Esophagus squamous epithelium (tissue), 4 donors: ENCODE results near the gene OPRM1.

Experiments
- POLR2A ChIP-seq, 4 donors: fragments of 450-650 bp; IDR thresholded peaks; one replicate each; pipeline ENCODE4 v1.6.1; 2017; ENCODE audit warnings: antibody characterized with exemption in 4 of 4, mild to moderate bottlenecking in 4 of 4, moderate library complexity in 3 of 4
- TF ChIP-seq, protein P1 (sequence below), 6 experiments: fragments of 450-650 bp in 4 of 6; fragments of 200-600 bp in 2 of 6; sonication (generic) in 2 of 6; IDR thresholded peaks; one replicate each; pipeline ENCODE4 v1.5.1; 2016 to 2019; ENCODE audit warnings: antibody characterized with exemption in 6 of 6, mild to moderate bottlenecking in 4 of 6, moderate library complexity in 4 of 6

DNA sequence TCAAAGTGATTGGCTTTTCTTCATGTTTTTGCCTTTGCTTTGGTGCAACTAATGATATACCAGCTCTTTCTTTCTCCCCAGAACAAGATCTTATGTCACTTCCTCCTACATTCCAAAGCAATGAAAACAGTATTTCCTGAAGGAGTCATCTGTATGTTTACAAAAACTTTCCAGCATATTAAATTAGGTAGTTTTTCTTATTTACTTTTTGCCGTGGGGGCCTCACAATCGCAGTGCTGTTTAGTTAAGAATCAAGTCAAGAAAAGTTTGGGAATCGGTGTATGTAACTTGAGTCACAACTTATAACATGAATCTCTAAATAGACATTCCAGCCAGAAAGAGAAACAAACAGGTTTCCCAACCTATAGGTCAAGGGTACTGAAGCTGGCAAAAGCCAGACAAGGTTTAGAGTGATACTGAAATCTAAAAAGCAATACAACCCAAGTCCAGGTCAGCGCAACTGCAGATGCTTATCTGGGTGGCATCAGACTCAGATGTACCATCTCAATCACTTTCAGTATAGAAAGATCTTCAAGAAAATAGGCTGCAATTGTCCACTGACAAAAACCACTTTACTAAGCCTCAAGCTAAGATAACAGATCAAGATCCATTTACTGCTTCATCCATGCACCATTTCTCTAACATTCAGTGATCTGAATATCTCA, 253.9 kb downstream of the OPRM1 start:
- TF ChIP-seq, protein P1, sequence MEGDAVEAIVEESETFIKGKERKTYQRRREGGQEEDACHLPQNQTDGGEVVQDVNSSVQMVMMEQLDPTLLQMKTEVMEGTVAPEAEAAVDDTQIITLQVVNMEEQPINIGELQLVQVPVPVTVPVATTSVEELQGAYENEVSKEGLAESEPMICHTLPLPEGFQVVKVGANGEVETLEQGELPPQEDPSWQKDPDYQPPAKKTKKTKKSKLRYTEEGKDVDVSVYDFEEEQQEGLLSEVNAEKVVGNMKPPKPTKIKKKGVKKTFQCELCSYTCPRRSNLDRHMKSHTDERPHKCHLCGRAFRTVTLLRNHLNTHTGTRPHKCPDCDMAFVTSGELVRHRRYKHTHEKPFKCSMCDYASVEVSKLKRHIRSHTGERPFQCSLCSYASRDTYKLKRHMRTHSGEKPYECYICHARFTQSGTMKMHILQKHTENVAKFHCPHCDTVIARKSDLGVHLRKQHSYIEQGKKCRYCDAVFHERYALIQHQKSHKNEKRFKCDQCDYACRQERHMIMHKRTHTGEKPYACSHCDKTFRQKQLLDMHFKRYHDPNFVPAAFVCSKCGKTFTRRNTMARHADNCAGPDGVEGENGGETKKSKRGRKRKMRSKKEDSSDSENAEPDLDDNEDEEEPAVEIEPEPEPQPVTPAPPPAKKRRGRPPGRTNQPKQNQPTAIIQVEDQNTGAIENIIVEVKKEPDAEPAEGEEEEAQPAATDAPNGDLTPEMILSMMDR (IDR thresholded peaks at IDR 0.05) = no peak
- no peak for TF ChIP-seq POLR2A (IDR thresholded peaks at IDR 0.05)
